ENCODE data around the gene CASTOR2. TPM values are rescaled to one million over a fixed set of nuclear protein-coding genes. Genes with fewer than 3 reads are reported as not detected.

Gene CASTOR2
- total and polyA plus RNA-seq, 2 of the 8 experiments (the other 6 are each of a cell fraction or from before 2014, with no cell fraction given): 12.1 to 47.8 TPM

- Histone ChIP-seq H4K5ac (ENCODE audit: insufficient read length, low read depth, low read length) (no peak overlapping the region), H2BK5ac (ENCODE audit: low read depth, low read length) (no peak overlapping the region), H2BK120ac (replicated peaks; ENCODE audit: low read depth, low read length) (no peak overlapping the region), H3K4me2 (ENCODE audit: insufficient read depth in 1 of 2, low read depth in 2 of 2, low read length in 2 of 2) (no peak overlapping the region), H4K20me1 (replicated peaks in 1 of 2; ENCODE audit: control insufficient read depth in 1 of 2, insufficient read depth in 2 of 2, low read length in 2 of 2) (peaks cover 2 to 10% of the 10 kb centered on the region in 2 experiments), H3K79me2 (ENCODE audit: control insufficient read depth in 1 of 2, insufficient read depth in 2 of 2, low read length in 2 of 2) (no peaks in the 10 kb centered on the region), H3K4me3 (ENCODE audit: extremely low read depth in 1 of 4, insufficient read depth in 2 of 4, low read depth in 3 of 4, low read length in 4 of 4) (no peak overlapping the region), H3K36me3 (ENCODE audit: control insufficient read depth in 2 of 4, insufficient read depth in 4 of 4, low read length in 3 of 4) (peaks cover 2 to 11% (median 10%) of the 10 kb centered on the region in 4 experiments; a peak in 3 of 8 replicates), H2BK15ac (ENCODE audit: low read length) (no peak overlapping the region), H3K27ac (ENCODE audit: low read depth, low read length) (no peak overlapping the region), H4K8ac (ENCODE audit: extremely low read depth, insufficient read depth, low read length) (no peak overlapping the region), H3K27me3 (replicated peaks in 1 of 4; ENCODE audit: control insufficient read depth in 3 of 4, extremely low read depth in 1 of 4, insufficient read depth in 3 of 4, low read length in 3 of 4) (no peaks in the 10 kb centered on the region), H3K4ac (replicated peaks; ENCODE audit: insufficient read length, low read depth, low read length) (no peak overlapping the region), H2BK20ac (ENCODE audit: low read length) (no peak overlapping the region), H3K9ac (replicated peaks in 1 of 4; ENCODE audit: extremely low read depth in 1 of 4, low read depth in 3 of 4, low read length in 3 of 4) (no peak overlapping the region), H3K56ac (replicated peaks; ENCODE audit: insufficient read length, low read depth, low read length) (no peak overlapping the region), H3K4me1 (replicated peaks in 1 of 4; ENCODE audit: control insufficient read depth in 3 of 4, insufficient read depth in 4 of 4, low read length in 3 of 4) (no peaks in the 10 kb centered on the region), H4K91ac (replicated peaks; ENCODE audit: insufficient read length, low read length) (no peak overlapping the region), H2AFZ (ENCODE audit: low read length) (no peak overlapping the region), H3K79me1 (ENCODE audit: low read depth, low read length) (peaks cover 2% of the 10 kb centered on the region; the same call in 1 of the 2 replicates), H3K18ac (ENCODE audit: extremely low read depth, low read length) (no peak overlapping the region), H3K9me3 (ENCODE audit: insufficient read depth in 2 of 2, low read depth in 1 of 2, low read length in 1 of 2) (no peaks in the 10 kb centered on the region), H2AK5ac (ENCODE audit: low read depth, low read length) (no peak overlapping the region), H3K23ac (ENCODE audit: insufficient read length) (no peak overlapping the region), H3K23me2 (ENCODE audit: low read depth, low read length) (no peaks in the 10 kb centered on the region), H2BK12ac (ENCODE audit: low read depth, low read length) (no peak overlapping the region), H3K14ac (ENCODE audit: insufficient read length) (no peak overlapping the region)
- FAIRE-seq (no peak), DNase-seq (ENCODE audit: low read depth in 1 of 2, low spot score in 2 of 2) (no peak)
- WGBS, 2 experiments (ENCODE audit: extremely low coverage in 1 of 2, insufficient coverage in 1 of 2, insufficient read length in 1 of 2, insufficient replicate concordance in 2 of 2, low coverage in 1 of 2, low lambda C conversion rate in 2 of 2, missing lambda C conversion rate in 1 of 2): 85% methylated on average over 10 of the region's 10 CpGs; no CpG with 5 or more reads in 1 of the 2 experiments
- POLR2A ChIA-PET (ENCODE audit: partially characterized antibody): interaction anchor here (1.0 to 1.7 kb wide), 2 partner anchors 9 to 14 kb away, joined by 3 read pairs; no protein-coding TSS in a partner anchor
- CTCF ChIA-PET (ENCODE audit: partially characterized antibody): no interaction called here
- TF ChIP-seq NRF1 (IDR thresholded peaks at IDR 0.05; ENCODE audit: low read depth, low read length) (no peak), SIX5 (IDR thresholded peaks at IDR 0.05; ENCODE audit: low read depth, low read length) (no peak), RAD21 (IDR thresholded peaks at IDR 0.05 in 1 of 2, conservative IDR thresholded peaks at IDR 0.05 in 1 of 2; ENCODE audit: low read depth in 2 of 2, low read length in 2 of 2) (no peak), MAX (IDR thresholded peaks at IDR 0.05) (no peak), GABPA (IDR thresholded peaks at IDR 0.05; ENCODE audit: borderline replicate concordance, insufficient read depth, low read length) (no peak), TAF1 (IDR thresholded peaks at IDR 0.05; ENCODE audit: low read depth, low read length) (no peak), E2F6 (IDR thresholded peaks at IDR 0.05) (no peak), GTF2F1 (IDR thresholded peaks at IDR 0.05; ENCODE audit: borderline replicate concordance, low read depth, low read length) (no peak), SRF (IDR thresholded peaks at IDR 0.05; ENCODE audit: low read depth, low read length) (no peak), EGR1 (IDR thresholded peaks at IDR 0.05; ENCODE audit: borderline replicate concordance, low read depth, low read length) (no peak), ZNF274 (IDR thresholded peaks at IDR 0.05; ENCODE audit: borderline replicate concordance, extremely low read depth, low read length) (no peak), SP2 (IDR thresholded peaks at IDR 0.05; ENCODE audit: low read length) (no peak)
- TF ChIP-seq, protein P1, sequence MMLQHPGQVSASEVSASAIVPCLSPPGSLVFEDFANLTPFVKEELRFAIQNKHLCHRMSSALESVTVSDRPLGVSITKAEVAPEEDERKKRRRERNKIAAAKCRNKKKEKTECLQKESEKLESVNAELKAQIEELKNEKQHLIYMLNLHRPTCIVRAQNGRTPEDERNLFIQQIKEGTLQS (IDR thresholded peaks at IDR 0.05; ENCODE audit: insufficient read depth, low read depth, low read length): no peak
Observed at GRCh38 chr7:75040512-75040911, 76.0 kb downstream of the CASTOR2 start.
